Measurements from ENCODE around the gene BICD1.

Gene BICD1

DNA sequence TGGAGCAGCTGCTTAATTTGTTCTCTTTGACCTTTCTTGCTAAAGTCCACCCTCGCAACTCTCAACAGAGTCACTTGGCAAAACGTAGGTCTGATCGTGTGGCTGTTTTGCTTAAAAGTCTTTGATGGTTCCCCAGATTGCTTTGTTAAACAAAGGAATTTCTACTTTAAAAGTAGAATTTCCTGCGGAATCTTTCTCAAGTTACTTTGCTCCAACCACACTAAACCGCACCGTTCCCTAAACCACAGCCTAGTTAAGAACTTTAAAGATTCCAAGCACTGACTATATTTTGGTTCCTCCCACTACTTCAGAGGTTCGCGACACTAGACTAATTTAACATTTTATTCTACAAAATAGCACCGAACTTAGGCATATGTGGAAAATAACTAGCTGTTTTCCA, 177.9 kb downstream of the BICD1 start:
- Histone ChIP-seq H3K27me3 (replicated peaks; ENCODE audit: control insufficient read depth, insufficient read depth, low read length, poor library complexity, severe bottlenecking) (no peaks in the 10 kb centered on the region), H3K9me3 (ENCODE audit: control insufficient read depth, low read length) (no peaks in the 10 kb centered on the region)

GRCh38 chr12:32285021-32285420, 178.4 kb downstream of the BICD1 start:
- DNase-seq, result no peak
- no peaks in the 10 kb centered on the region for H3K27me3 ChIP-seq (replicated peaks; ENCODE audit: control insufficient read depth, insufficient read depth, low read length, poor library complexity, severe bottlenecking)
- no peaks in the 10 kb centered on the region for H3K9me3 ChIP-seq (ENCODE audit: control insufficient read depth, low read length)
- H3K4me3 ChIP-seq (ENCODE audit: insufficient read depth, low read depth, low read length, poor library complexity, severe bottlenecking), result no peak overlapping the region
- H3K27ac ChIP-seq (ENCODE audit: insufficient read depth, low read length, poor library complexity, severe bottlenecking), result no peak overlapping the region
- H3K36me3 ChIP-seq (ENCODE audit: control insufficient read depth, insufficient read depth, low read length), result no peaks in the 10 kb centered on the region
- no peaks in the 10 kb centered on the region for H3K4me1 ChIP-seq (ENCODE audit: control insufficient read depth, insufficient read depth, low read length, poor library complexity, severe bottlenecking)

More for the DNA sequence above, 177.9 kb downstream of the BICD1 start:
- Histone ChIP-seq H3K4me3 (ENCODE audit: insufficient read depth, low read depth, low read length, poor library complexity, severe bottlenecking) (no peak overlapping the region), H3K27ac (ENCODE audit: insufficient read depth, low read length, poor library complexity, severe bottlenecking) (no peak overlapping the region), H3K4me1 (ENCODE audit: control insufficient read depth, insufficient read depth, low read length, poor library complexity, severe bottlenecking) (no peaks in the 10 kb centered on the region), H3K36me3 (ENCODE audit: control insufficient read depth, insufficient read depth, low read length) (no peaks in the 10 kb centered on the region)
- no peak for DNase-seq

DNA sequence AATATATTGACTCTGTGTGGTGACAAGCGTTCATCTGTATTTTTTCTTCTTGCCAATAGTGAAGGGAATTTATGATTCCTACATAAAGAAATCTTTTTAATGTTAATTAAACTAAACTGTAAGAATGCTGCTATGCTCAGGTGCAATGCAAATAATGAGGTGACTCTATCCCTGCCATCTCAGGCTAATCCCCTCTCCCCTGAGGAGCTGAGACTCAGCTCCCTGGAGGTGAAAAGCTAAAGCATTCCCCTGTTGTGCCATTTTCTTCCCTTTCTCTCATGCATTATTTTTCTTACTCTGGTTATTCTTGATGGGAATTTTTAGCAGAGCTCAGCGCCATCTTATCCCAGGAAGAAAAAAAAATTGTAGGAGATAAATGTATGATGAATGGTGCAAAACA, 178.8 kb downstream of the BICD1 start:
- Histone ChIP-seq H3K36me3 (ENCODE audit: control insufficient read depth, insufficient read depth, low read length) (no peaks in the 10 kb centered on the region), H3K27me3 (replicated peaks; ENCODE audit: control insufficient read depth, insufficient read depth, low read length, poor library complexity, severe bottlenecking) (no peaks in the 10 kb centered on the region), H3K9me3 (ENCODE audit: control insufficient read depth, low read length) (no peaks in the 10 kb centered on the region), H3K4me3 (ENCODE audit: insufficient read depth, low read depth, low read length, poor library complexity, severe bottlenecking) (no peak overlapping the region), H3K4me1 (ENCODE audit: control insufficient read depth, insufficient read depth, low read length, poor library complexity, severe bottlenecking) (no peaks in the 10 kb centered on the region), H3K27ac (ENCODE audit: insufficient read depth, low read length, poor library complexity, severe bottlenecking) (no peak overlapping the region)
- DNase-seq, result no peak

DNA sequence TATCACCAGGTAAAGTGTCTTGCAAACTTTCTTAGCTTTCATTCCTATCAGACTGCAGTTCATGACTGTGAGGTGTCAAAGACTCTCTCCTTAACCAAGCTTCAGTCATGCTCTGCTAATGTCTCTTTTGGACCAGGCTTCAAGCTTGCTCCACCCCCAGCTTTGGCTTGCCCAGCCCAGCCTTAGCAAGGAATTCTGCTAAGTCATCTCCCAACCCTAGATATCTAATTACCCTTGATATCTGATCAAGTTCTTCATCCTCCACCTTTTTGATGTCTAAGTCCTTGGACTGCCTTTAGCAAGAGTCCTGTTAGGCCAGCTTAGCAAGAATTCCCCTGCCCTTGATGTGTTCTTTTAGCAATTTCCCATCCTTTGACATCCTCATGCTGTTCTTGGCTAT, 183.8 kb downstream of the BICD1 start:
- Histone ChIP-seq H3K36me3 (ENCODE audit: control insufficient read depth, insufficient read depth, low read length) (no peaks in the 10 kb centered on the region), H3K27ac (ENCODE audit: insufficient read depth, low read length, poor library complexity, severe bottlenecking) (no peak overlapping the region), H3K9me3 (ENCODE audit: control insufficient read depth, low read length) (no peaks in the 10 kb centered on the region), H3K27me3 (replicated peaks; ENCODE audit: control insufficient read depth, insufficient read depth, low read length, poor library complexity, severe bottlenecking) (no peaks in the 10 kb centered on the region), H3K4me3 (ENCODE audit: insufficient read depth, low read depth, low read length, poor library complexity, severe bottlenecking) (no peak overlapping the region), H3K4me1 (ENCODE audit: control insufficient read depth, insufficient read depth, low read length, poor library complexity, severe bottlenecking) (no peaks in the 10 kb centered on the region)
- DNase-seq, result no peak

- no peaks in the 10 kb centered on the region for H3K9me3 ChIP-seq (ENCODE audit: control insufficient read depth, low read length)
- DNase-seq, result no peak
These were observed 185.5 kb downstream of the BICD1 start for GRCh38 chr12:32292151-32292550.

GRCh38 chr12:32293808-32294419, 187.3 kb downstream of the BICD1 start:
- no peak overlapping the region for H3K4me3 ChIP-seq (ENCODE audit: insufficient read depth, low read depth, low read length, poor library complexity, severe bottlenecking)
- no peaks in the 10 kb centered on the region for H3K9me3 ChIP-seq (ENCODE audit: control insufficient read depth, low read length)
- H3K27me3 ChIP-seq (replicated peaks; ENCODE audit: control insufficient read depth, insufficient read depth, low read length, poor library complexity, severe bottlenecking), result no peaks in the 10 kb centered on the region
- DNase-seq, result no peak
- H3K4me1 ChIP-seq (ENCODE audit: control insufficient read depth, insufficient read depth, low read length, poor library complexity, severe bottlenecking), result no peaks in the 10 kb centered on the region
- H3K27ac ChIP-seq (ENCODE audit: insufficient read depth, low read length, poor library complexity, severe bottlenecking), result no peak overlapping the region
- no peaks in the 10 kb centered on the region for H3K36me3 ChIP-seq (ENCODE audit: control insufficient read depth, insufficient read depth, low read length)

More at GRCh38 chr12:32292151-32292550, 185.5 kb downstream of the BICD1 start:
- Histone ChIP-seq H3K27me3 (replicated peaks; ENCODE audit: control insufficient read depth, insufficient read depth, low read length, poor library complexity, severe bottlenecking) (no peaks in the 10 kb centered on the region), H3K4me1 (ENCODE audit: control insufficient read depth, insufficient read depth, low read length, poor library complexity, severe bottlenecking) (no peaks in the 10 kb centered on the region), H3K4me3 (ENCODE audit: insufficient read depth, low read depth, low read length, poor library complexity, severe bottlenecking) (no peak overlapping the region), H3K36me3 (ENCODE audit: control insufficient read depth, insufficient read depth, low read length) (no peaks in the 10 kb centered on the region), H3K27ac (ENCODE audit: insufficient read depth, low read length, poor library complexity, severe bottlenecking) (no peak overlapping the region)

GRCh38 chr12:32296567-32296966, 189.9 kb downstream of the BICD1 start:
- no peak overlapping the region for H3K4me3 ChIP-seq (ENCODE audit: insufficient read depth, low read depth, low read length, poor library complexity, severe bottlenecking)
- H3K9me3 ChIP-seq (ENCODE audit: control insufficient read depth, low read length), result no peaks in the 10 kb centered on the region
- no peak overlapping the region for H3K27ac ChIP-seq (ENCODE audit: insufficient read depth, low read length, poor library complexity, severe bottlenecking)
- H3K36me3 ChIP-seq (ENCODE audit: control insufficient read depth, insufficient read depth, low read length), result no peaks in the 10 kb centered on the region
- H3K27me3 ChIP-seq (replicated peaks; ENCODE audit: control insufficient read depth, insufficient read depth, low read length, poor library complexity, severe bottlenecking), result no peaks in the 10 kb centered on the region
- H3K4me1 ChIP-seq (ENCODE audit: control insufficient read depth, insufficient read depth, low read length, poor library complexity, severe bottlenecking), result no peaks in the 10 kb centered on the region
- DNase-seq, result no peak

DNA sequence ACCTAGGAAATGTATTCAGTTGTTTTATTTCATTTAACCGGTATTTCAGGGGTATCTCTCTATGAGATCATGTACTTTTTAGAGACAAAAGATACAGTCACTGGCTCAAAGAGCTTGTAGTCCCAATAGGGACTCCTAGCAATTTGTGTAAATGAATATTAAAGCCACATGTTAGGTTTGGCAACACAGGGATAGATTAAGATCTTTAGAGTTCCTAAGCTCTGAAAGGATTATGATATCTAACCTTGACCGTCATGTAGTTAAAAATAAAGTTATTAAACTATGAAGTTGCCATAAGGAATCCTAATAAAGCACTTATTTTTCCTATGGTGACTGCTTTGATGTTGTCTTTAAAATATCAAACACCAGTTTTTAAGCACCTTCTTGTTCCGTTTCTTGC, 192.3 kb downstream of the BICD1 start:
- no peaks in the 10 kb centered on the region for H3K4me1 ChIP-seq (ENCODE audit: control insufficient read depth, insufficient read depth, low read length, poor library complexity, severe bottlenecking)
- no peaks in the 10 kb centered on the region for H3K27me3 ChIP-seq (replicated peaks; ENCODE audit: control insufficient read depth, insufficient read depth, low read length, poor library complexity, severe bottlenecking)
- DNase-seq, result no peak
- H3K36me3 ChIP-seq (ENCODE audit: control insufficient read depth, insufficient read depth, low read length), result no peaks in the 10 kb centered on the region
- no peaks in the 10 kb centered on the region for H3K9me3 ChIP-seq (ENCODE audit: control insufficient read depth, low read length)
- no peak overlapping the region for H3K4me3 ChIP-seq (ENCODE audit: insufficient read depth, low read depth, low read length, poor library complexity, severe bottlenecking)
- no peak overlapping the region for H3K27ac ChIP-seq (ENCODE audit: insufficient read depth, low read length, poor library complexity, severe bottlenecking)

DNA sequence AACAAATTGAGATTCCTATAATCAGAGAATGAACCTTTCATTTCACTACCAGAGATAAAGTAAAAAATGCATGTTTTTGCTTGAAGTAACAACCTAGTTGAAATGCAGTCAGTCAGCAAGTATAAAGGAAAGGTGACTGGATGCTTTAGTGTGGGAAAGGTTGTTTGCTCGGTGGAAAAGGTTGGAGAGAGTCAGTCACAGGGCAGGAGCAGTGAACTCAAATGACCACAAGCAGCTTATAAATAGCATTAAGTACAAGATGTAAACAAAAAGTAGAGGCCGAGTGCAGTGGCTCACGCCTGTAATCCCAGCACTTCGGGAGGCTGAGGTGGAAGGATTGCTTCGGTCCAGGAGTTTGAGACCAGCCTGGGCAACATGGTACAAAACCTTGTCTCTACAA, 194.6 kb downstream of the BICD1 start:
- DNase-seq, result no peak
- Histone ChIP-seq H3K36me3 (ENCODE audit: control insufficient read depth, insufficient read depth, low read length) (no peaks in the 10 kb centered on the region), H3K27me3 (replicated peaks; ENCODE audit: control insufficient read depth, insufficient read depth, low read length, poor library complexity, severe bottlenecking) (no peaks in the 10 kb centered on the region), H3K4me3 (ENCODE audit: insufficient read depth, low read depth, low read length, poor library complexity, severe bottlenecking) (no peak overlapping the region), H3K9me3 (ENCODE audit: control insufficient read depth, low read length) (no peaks in the 10 kb centered on the region), H3K4me1 (ENCODE audit: control insufficient read depth, insufficient read depth, low read length, poor library complexity, severe bottlenecking) (no peaks in the 10 kb centered on the region), H3K27ac (ENCODE audit: insufficient read depth, low read length, poor library complexity, severe bottlenecking) (no peak overlapping the region)

DNA sequence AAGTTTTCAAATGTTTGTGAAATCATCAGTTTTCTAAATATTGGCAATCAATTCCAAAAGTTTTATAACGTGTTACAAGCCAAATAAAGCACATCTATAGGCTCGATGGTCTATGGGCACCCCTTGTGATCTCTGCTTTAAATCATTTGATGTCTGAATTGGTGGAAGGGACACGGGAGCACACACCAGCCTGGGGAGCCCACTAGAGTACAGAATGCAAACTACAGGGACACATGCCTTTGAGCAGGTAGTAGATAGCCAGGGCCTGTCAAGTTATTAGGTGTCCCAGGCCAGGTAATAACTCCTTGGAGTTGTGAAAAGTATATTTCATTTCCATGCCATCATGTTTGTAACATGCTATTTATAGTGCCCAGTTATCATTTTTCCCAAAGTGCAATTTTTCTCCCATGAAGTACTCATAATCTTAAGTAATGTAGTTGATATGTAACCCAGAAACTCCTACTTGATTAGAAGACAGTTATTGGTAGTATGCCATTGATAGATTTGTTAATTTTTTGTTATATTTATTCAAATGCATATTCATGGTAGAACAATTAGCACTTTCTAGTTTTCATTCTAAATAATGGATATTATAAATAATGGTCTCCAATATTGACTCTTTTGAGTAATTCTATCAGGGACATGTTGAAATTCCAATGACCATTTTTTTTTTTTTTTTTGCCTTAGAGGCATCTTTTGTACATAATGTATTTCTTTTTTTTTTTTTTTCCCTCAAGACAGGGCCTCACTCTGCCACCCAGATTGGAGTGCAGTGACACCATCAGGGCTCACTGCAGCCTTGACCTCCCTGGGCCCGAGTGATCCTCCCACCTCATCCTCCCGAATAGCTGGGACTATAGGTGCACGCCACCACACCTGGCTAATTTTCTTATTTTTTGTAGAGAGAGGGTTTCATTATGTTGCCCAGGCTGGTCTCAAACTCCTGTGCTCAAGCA, 195.8 kb downstream of the BICD1 start:
- DNase-seq, result no peak
- Histone ChIP-seq H3K27ac (ENCODE audit: insufficient read depth, low read length, poor library complexity, severe bottlenecking) (no peak overlapping the region), H3K4me1 (ENCODE audit: control insufficient read depth, insufficient read depth, low read length, poor library complexity, severe bottlenecking) (no peaks in the 10 kb centered on the region), H3K27me3 (replicated peaks; ENCODE audit: control insufficient read depth, insufficient read depth, low read length, poor library complexity, severe bottlenecking) (no peaks in the 10 kb centered on the region), H3K4me3 (ENCODE audit: insufficient read depth, low read depth, low read length, poor library complexity, severe bottlenecking) (no peak overlapping the region), H3K36me3 (ENCODE audit: control insufficient read depth, insufficient read depth, low read length) (no peaks in the 10 kb centered on the region), H3K9me3 (ENCODE audit: control insufficient read depth, low read length) (no peaks in the 10 kb centered on the region)

Measured in effector memory CD4-positive, alpha-beta T cell (primary cell).